G401 (cell line): ENCODE data around the gene C11orf24. TPM values are rescaled to one million over a fixed set of nuclear protein-coding genes. Genes with fewer than 3 reads are reported as not detected.

Experiments used
- DNase-seq: peaks from one replicate; pipeline ENCODE4 v3.0.0-alpha.2; 2015; ENCODE audit warnings: low spot score
- in situ Hi-C: cut with HindIII; loops from 2 replicates; pipeline ENCODE4 v1.10.0; 2016; ENCODE audit warnings: low sequenced_read_pairs, mixed read lengths
- total RNA-seq: library from RNA; depleted of rRNA; stranded (reverse); fragments of >200 nt; shearing (Covaris generic); gene quantifications from 2 replicates; pipeline ENCODE4 v1.2.3, GENCODE V29; 2014; rRNA removed

C11orf24 gene
- 15.7 and 17.4 TPM in 2 replicates for total RNA-seq

GRCh38 chr11:68271781-68272608 lies at the start of gene C11orf24:
Gene C11orf24, minus strand, starts transcription at chr11:68271973. Its CDS starts 8,206 bp downstream, at chr11:68263767.
- in situ Hi-C loops = no loop called here
- DNase-seq = peak; percentile 96

- no peak for DNase-seq
- in situ Hi-C loops = no loop called here
Observed at GRCh38 chr11:68317147-68317785, 45.5 kb upstream of the C11orf24 start.

DNA sequence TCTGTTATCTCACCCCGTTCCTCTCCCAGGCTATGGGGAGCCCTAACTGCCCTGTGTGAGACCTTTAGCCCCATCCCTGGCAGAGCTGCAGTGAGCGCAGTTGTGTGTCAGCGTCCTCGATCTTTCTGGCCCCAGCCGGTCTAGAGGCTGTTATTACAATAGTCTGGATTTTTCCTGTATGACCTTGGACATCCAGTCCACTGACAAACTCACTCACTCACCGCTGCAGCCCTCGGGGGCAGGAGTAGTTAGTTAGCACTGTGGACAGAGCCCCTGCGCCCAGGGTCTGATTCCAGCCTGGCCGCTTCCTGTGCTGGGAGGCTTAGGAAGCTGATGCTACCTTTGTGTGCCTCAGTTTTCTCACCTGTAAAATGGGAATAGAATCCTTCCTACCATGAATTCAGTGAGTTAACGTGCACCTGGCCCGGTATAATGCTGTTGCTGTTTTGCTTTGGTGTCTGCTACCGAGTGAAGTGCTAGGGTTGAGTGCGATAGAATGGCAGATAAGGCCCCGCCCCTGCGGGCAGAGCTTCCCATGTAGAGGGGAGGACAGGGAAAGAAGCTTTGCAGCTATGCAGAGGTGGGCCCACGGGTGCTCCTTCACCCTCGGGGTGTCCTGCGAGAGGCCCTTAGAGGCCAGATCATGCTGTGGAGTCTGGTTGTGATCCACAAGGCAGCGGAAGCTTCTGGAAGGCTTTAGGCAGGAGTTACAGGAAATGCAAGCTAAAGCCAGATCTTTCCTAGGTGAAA lies 43.6 kb upstream of the C11orf24 start:
- DNase-seq = no peak
- in situ Hi-C loops = no loop called here

- no peak for DNase-seq
Observed at GRCh38 chr11:68314203-68315170, 42.7 kb upstream of the C11orf24 start.

GRCh38 chr11:68313574-68314202 lies 41.9 kb upstream of the C11orf24 start:
- in situ Hi-C loops = no loop called here
- no peak for DNase-seq

More at GRCh38 chr11:68314203-68315170, 42.7 kb upstream of the C11orf24 start:
- in situ Hi-C loops = no loop called here

DNA sequence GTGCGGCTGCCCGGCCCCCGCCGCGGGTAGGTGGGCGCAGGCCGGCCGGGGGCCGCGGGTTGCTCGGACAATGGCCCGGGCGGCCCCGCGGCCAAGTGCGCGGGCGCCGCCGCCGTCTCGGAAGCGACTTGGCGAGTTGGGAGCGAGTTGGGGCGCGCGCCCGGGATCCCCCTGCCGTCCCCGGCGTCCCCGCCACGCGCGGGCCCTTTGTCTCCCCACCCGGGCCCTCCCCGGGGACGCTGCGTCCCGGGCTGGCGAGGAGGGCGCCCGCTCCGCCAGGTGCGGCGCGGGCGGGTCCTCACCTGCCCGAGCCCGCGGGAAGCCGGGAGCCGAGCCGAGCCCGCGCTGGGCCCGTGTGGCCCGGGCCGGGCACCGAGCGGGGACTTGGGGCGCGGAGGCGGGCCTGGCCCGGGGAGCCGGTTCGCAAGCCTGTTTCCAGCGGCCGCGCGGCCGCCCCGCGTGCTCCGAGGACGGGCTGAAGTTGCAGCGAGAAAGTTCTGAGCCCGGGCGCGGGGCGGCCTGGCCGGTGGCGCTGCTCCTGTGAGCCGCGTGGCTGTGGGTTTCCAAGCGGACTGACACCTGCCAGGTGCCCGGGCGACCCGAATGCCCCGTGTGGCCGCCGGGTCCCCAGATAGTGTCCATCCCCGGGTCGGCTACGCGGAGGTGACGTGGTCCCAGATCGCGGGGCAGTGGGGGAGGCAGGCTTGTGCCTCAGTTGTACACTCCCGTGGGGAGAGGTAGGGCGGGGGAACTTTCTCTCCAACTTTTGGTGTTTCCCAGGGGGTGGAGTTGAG lies 41.2 kb upstream of the C11orf24 start:
- in situ Hi-C loops = no loop called here
- no peak for DNase-seq

- in situ Hi-C loops = no loop called here
- no peak for DNase-seq
Observed at GRCh38 chr11:68312117-68312779, 40.5 kb upstream of the C11orf24 start, which contains the start of gene LRP5. Gene LRP5, plus strand, starts transcription at chr11:68312591. Its CDS starts 124 bp downstream, at chr11:68312715.

GRCh38 chr11:68311160-68312116 lies 39.7 kb upstream of the C11orf24 start:
- in situ Hi-C loops = no loop called here

DNA sequence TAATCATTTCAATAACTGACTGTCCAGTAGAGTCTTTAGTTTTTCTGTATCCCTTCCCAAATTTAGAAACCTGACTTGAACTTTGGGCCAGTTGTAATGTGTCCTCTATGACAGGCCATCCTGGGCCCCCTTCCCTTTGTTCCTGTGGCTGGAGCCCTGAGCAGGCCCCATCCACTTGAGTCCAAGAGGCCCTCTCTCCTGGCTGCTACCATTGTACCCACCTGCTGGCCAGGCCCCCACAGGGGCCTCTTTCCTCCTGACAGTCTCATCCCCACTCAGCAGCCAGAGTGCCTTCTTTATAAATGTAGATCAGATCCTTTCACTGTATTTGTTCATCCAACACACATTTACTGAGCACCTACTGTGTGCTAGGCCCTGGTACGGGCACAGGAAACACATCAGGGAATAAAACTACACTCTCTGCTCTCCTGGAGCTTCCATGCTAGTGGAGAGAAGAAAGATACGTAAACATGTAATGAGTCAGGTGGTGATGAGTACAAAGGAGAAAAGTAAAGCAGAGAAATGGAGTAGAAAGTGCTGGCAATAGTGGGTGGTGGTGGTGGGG lies 37.9 kb upstream of the C11orf24 start:
- in situ Hi-C loops = no loop called here
- no peak for DNase-seq

More at GRCh38 chr11:68311160-68312116, 39.7 kb upstream of the C11orf24 start:
- no peak for DNase-seq

DNA sequence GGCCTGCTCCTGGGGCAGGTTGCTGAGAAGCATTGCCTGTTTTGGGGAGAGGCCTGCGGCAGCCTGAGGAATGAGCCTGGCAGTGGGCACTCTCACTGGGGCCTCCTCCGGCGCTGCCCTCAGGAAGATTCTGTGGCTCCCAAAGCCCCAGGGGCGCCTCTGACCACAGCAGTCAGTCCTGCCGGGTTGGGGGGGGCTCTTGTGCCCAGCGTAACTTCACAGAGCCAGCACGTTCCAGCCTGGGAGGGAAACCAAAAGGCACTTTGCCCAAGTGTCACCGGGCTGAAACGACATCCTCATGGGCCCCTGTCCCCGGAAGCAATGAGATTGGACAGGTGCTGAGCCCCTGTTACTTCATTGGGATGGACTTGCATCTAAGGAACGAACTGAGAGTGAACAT lies 36.3 kb upstream of the C11orf24 start:
- in situ Hi-C loops = no loop called here
- no peak for DNase-seq

DNA sequence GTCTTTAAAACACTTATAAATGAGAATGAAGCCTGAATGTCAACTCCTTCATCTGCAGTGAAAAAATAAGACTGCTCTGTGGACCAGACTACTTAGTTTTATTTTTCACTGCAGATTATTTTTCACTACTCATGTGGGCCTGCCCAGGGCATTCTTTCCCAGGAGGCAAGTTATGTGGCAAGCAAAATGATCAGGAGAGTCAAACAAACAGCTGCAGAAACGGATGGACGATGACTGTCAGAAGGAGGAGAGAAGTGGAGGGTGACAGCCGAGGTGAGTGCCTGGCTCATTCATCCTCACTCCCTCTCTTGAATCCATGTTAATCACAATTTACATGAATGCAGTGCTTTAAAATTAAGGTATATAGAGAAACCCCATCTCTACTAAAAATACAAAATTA lies 34.9 kb upstream of the C11orf24 start:
- in situ Hi-C loops = no loop called here
- DNase-seq = no peak

DNA sequence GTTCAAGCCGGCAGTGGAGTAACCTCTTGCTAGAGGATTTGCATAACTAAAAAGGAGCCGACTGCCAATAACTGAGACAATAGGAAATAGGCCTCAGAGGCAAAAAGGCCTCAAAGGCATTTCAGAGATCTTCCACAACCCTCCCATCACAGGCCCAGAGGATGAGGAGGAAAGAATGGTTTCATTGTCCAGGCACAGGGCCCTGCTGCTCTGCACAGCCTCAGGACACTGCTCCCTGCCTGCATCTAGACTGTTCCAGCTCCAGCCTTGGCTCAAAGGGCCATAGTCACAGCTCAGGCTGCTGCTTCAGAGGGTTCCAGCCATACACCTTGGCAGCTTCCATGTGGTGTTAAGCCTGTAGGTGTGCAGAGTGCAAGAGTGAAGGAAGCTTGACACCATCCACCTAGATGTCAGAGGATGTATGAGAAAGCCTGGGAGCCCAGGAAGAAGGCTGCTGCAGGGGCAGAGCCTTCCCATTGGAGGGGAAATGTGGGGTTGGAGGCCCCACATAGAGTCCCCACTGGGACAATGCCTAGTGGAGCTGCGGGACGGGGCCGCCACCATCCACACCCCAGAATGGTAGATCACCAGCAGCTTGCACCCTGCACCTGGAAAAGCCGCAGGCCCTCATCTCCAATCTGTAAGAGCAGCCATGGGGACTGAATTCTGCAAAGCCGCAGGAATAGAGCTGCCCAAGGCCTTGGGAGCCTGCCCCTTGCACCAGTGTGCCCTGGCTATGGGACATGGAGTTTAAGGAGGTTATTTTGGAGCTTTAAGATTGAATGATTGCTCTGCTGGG lies 32.4 kb upstream of the C11orf24 start:
- DNase-seq = no peak
- in situ Hi-C loops = no loop called here

DNA sequence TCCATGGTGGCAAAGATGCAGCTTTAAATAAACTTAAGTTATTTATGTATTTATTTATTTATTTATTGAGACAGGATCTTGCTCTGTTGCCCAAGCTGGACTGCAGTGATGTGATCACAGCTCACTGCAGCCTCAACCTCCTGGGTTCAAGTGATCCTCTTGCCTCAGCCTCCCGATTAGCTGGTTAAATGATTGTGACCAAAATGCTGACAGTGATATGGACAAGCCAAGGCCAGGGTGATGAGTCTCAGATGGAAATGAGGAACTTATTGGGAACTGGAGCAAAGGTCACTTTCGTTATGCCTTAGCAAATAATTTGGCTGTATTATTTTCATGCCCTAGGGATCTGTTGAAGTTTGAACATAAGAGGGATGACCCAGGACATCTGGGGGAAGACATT lies 31.3 kb upstream of the C11orf24 start:
- DNase-seq = no peak
- in situ Hi-C loops = no loop called here

- no peak for DNase-seq
- in situ Hi-C loops = no loop called here
Observed at GRCh38 chr11:68302670-68303069, 30.9 kb upstream of the C11orf24 start.

DNA sequence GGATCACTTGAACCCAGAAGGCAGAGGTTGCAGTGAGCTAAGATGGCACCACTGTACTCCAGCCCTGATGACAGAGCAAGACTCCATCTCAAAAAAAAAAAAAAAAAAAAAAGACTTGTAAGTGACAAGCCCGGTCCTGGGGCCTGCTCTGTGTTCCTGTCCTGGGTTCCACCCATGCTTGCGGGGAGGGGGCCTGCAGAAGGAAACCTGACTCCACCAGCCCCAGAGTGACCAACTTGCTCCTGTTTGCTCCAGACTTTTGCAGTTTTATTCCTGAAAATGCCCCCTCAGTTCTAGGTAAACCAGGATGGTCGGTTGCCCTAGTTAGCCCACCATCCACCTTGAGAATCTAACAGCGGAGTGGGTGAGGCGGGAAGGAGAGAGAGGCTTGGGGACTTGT lies 30.5 kb upstream of the C11orf24 start:
- no peak for DNase-seq
- in situ Hi-C loops = no loop called here
